8988T (cell line): ENCODE results near the gene LDHAL6B.

Experiments used
- DNase-seq: peaks from one replicate; pipeline ENCODE4 v3.0.0; 2011

The LDHAL6B gene

GRCh38 chr15:59255680-59256336 is 49.2 kb downstream of the LDHAL6B start:
- DNase-seq = no peak

- DNase-seq = no peak
Observed at GRCh38 chr15:59256482-59256881, 49.8 kb downstream of the LDHAL6B start.

- no peak for DNase-seq
Observed at GRCh38 chr15:59257140-59257539, 50.5 kb downstream of the LDHAL6B start.
